WERI-Rb-1 (cell line): ENCODE data around the gene MAPK11.

Experiments
- DNase-seq: peaks from one replicate; pipeline ENCODE4 v3.0.0-alpha.2; 2020
- H3K27ac ChIP-seq: fragments of 250-450 bp; sonication (Bioruptor Pico); 2 replicates; pipeline ENCODE4 v1.5.1; 2020; ENCODE audit warnings: mild to moderate bottlenecking, moderate library complexity
- H3K27me3 ChIP-seq: fragments of 250-450 bp; sonication (Bioruptor Pico); 2 replicates; pipeline ENCODE4 v1.5.1; 2021; ENCODE audit warnings: mild to moderate bottlenecking, low read depth, moderate library complexity; ENCODE audit not compliant: insufficient read depth, severe bottlenecking
- H3K36me3 ChIP-seq: fragments of 250-450 bp; sonication (Bioruptor Pico); 2 replicates; pipeline ENCODE4 v1.5.1; 2020; ENCODE audit warnings: mild to moderate bottlenecking, moderate library complexity
- H3K4me3 ChIP-seq: 2 replicates; pipeline ENCODE4 v1.5.1; 2011; ENCODE audit warnings: low read depth, mild to moderate bottlenecking, control low read depth, low read length
- H3K9me3 ChIP-seq: fragments of 250-450 bp; sonication (Bioruptor Pico); 2 replicates; pipeline ENCODE4 v1.5.1; 2021; ENCODE audit warnings: mild to moderate bottlenecking, moderate library complexity; ENCODE audit not compliant: severe bottlenecking
- TF ChIP-seq, protein P1 (sequence below): IDR thresholded peaks from 2 replicates; pipeline ENCODE4 v1.5.1; 2011; ENCODE audit warnings: low read depth, mild to moderate bottlenecking, control low read depth, inconsistent platforms, low read length

Gene MAPK11

DNA sequence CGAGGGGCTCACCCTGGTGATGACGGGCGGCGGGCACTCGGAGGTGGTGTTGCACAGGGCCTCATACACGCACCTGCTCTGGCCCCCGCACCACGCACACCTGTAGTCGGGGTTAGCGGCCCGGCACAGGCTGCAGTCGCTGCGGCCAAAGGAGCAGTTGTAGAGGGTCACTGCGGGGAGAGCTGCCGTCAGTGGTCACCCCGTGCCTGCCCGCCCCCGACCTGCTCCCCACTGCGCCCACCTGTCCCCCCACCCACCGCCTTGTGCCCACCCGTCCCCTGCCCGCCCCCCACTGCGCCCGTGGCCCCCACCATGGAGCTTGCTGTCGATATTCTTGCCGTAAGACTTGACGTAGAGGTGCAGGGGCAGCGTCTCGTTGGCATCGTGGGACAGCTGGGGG lies 13.6 kb upstream of the MAPK11 start:
- no peak for DNase-seq
- Histone ChIP-seq H3K27ac (no peak overlapping the region), H3K9me3 (no peaks in the 10 kb centered on the region), H3K36me3 (peaks cover 78% of the 10 kb centered on the region), H3K27me3 (no peaks in the 10 kb centered on the region), H3K4me3 (no peak overlapping the region)
- TF ChIP-seq, protein P1, sequence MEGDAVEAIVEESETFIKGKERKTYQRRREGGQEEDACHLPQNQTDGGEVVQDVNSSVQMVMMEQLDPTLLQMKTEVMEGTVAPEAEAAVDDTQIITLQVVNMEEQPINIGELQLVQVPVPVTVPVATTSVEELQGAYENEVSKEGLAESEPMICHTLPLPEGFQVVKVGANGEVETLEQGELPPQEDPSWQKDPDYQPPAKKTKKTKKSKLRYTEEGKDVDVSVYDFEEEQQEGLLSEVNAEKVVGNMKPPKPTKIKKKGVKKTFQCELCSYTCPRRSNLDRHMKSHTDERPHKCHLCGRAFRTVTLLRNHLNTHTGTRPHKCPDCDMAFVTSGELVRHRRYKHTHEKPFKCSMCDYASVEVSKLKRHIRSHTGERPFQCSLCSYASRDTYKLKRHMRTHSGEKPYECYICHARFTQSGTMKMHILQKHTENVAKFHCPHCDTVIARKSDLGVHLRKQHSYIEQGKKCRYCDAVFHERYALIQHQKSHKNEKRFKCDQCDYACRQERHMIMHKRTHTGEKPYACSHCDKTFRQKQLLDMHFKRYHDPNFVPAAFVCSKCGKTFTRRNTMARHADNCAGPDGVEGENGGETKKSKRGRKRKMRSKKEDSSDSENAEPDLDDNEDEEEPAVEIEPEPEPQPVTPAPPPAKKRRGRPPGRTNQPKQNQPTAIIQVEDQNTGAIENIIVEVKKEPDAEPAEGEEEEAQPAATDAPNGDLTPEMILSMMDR: no peak

DNA sequence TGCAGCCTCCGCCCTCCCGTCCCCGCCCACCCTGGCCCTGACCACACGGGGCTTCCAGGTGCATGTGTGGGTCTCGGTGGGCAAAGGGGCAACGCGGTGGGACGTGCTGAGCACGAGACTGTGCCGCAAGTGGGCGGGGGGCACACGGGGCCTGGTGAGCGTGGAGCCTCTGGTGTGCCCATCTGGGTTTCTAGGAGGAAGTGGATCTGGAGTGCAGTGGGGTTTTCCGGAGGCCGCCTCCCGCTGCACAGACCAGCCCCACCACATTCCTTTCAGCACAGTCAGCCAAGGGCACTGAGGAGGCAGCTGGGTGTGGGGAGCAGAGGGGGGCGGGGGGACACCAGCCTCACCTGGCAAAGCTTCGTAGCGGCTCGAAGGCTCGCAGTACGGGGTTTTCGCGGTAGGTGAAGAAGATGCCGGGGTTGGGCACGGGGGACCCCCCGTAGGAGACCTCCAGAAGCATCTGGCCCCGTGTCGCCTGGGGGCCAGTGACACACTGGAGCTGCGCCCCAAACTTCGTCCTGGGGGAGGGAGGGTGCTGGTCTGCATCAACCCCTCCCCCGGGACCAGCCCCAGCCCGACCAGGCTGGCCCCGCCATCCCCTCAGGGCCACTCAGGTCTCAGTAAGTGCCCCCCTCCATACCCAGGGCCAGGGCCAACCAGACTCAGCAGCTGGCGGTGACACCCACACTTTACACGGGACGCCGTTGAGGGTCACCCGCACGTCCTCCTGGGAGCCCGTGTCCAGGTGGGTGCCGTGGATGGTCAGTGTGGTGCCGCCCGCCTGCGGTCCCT lies 12.4 kb upstream of the MAPK11 start:
- no peaks in the 10 kb centered on the region for H3K27me3 ChIP-seq
- H3K27ac ChIP-seq: no peak overlapping the region
- TF ChIP-seq, protein P1: no peak
- H3K4me3 ChIP-seq: no peak overlapping the region
- DNase-seq: no peak
- no peaks in the 10 kb centered on the region for H3K9me3 ChIP-seq
- H3K36me3 ChIP-seq: peaks cover 78% of the 10 kb centered on the region

DNA sequence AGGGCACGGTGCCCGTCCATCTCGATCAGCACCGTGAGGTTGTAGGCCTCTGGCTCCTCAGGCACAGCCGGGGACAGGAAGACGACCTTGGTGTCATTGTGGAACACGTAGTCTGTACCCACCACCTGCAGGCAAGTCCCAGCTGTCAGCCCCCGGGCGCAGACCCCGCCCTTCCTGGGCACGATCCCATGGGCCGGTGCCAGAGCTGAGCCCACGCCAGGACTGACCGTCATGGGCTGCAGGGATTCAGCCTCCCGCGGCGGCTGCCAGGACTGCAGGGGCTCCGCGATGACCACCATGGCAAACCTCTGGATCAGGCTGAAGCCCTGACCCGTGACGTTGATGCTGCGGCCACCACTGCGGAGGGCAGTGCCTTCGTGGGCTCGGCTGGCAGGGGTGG lies 11.8 kb upstream of the MAPK11 start:
- DNase-seq: no peak
- no peaks in the 10 kb centered on the region for H3K9me3 ChIP-seq
- H3K4me3 ChIP-seq: no peak overlapping the region
- TF ChIP-seq, protein P1: no peak
- no peaks in the 10 kb centered on the region for H3K27me3 ChIP-seq
- H3K27ac ChIP-seq: no peak overlapping the region
- H3K36me3 ChIP-seq: peaks cover 78% of the 10 kb centered on the region

DNA sequence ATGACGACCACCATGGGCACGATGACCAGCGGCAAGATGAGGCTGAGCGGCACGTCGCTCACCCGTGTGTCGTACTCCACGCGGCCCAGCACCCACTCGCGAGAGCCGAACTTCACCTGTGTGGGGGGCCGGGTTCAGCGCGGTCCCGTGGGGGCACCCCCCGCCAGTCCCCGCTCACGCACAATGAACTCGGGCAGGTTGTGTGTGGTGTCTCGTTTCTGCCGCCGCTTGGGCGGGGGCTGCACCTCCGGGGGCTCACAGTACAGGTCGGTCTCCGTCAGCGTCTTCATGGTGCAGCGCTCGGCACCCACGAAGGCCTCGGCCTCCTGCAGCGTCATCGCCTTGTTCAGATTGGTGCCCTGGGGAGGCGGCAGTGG lies 11.2 kb upstream of the MAPK11 start:
- Histone ChIP-seq H3K4me3 (no peak overlapping the region), H3K27ac (no peak overlapping the region), H3K36me3 (peaks cover 78% of the 10 kb centered on the region), H3K9me3 (no peaks in the 10 kb centered on the region), H3K27me3 (no peaks in the 10 kb centered on the region)
- TF ChIP-seq, protein P1: no peak
- DNase-seq: no peak

DNA sequence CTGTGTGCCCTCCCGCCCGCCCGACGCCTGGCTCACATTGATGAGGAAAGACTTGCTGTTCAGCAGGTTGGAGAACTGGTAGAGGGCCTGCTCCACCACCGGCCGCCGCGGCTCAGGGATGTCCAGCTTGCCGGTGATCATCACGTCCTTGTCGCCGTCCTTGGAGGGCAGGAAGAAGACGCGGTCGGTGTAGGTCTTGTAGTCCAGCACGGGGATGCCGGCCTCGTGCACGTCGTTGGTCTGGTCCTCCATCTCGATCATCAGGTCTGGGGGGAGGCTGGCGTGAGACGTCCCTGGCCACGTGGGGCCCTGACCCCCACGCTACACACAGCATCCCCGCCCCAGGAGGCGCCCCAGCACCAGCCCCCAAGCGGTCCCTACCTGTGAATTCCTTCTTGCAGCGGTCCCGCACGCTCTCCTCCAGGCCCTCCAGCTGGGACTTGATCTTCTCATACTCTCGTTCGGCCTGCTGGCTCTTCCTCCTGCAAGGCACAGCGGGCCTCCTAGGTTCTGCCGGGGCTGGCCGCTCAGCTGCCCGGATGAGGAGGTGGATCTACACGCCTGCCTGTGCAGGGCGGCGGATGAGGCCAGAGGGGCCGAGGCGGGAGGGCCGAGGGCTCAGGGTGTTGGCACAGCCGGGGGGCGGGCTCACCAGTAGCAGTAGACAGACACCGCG lies 10.7 kb upstream of the MAPK11 start:
- no peak for DNase-seq
- Histone ChIP-seq H3K36me3 (peaks cover 76% of the 10 kb centered on the region), H3K27me3 (no peaks in the 10 kb centered on the region), H3K9me3 (no peaks in the 10 kb centered on the region), H3K4me3 (no peak overlapping the region), H3K27ac (no peak overlapping the region)
- TF ChIP-seq, protein P1: no peak
